Lung (tissue), 12 donors: ENCODE data around the gene RASGRF2. TPM values are rescaled to one million over a fixed set of nuclear protein-coding genes. Genes with fewer than 3 reads are reported as not detected.

ENCODE experiments used
- ATAC-seq: fragments of 200-7000 bp; cut with Tn5 transposase; one replicate; pipeline ENCODE4 v1.9.1; 2020; ENCODE audit warnings: moderate number of reproducible peaks; ENCODE audit not compliant: insufficient read depth, low FRiP score
- DNase-seq, 3 donors: peaks; one replicate each; pipeline ENCODE4 v3.0.0-alpha.2; 2013 to 2017
- H3K27ac ChIP-seq, 2 donors: one replicate each; pipeline ENCODE4 v1.5.1; 2013; ENCODE audit warnings: mild to moderate bottlenecking in 2 of 2, moderate library complexity in 2 of 2, control low read depth in 1 of 2, inconsistent platforms in 1 of 2, low read depth in 1 of 2, low read length in 1 of 2
- H3K27me3 ChIP-seq, 3 donors: one replicate each; pipeline ENCODE4 v1.5.1; 2013; ENCODE audit warnings: low read length in 2 of 3; ENCODE audit not compliant: control insufficient read depth in 3 of 3, insufficient read depth in 3 of 3
- H3K36me3 ChIP-seq, 4 donors: one replicate each; pipeline ENCODE4 v1.5.1; 2013; ENCODE audit warnings: low read length in 4 of 4, mild to moderate bottlenecking in 1 of 4, moderate library complexity in 1 of 4; ENCODE audit not compliant: control insufficient read depth in 4 of 4, insufficient read depth in 4 of 4
- H3K4me1 ChIP-seq, 5 donors: one replicate each; pipeline ENCODE4 v1.5.1; 2013; ENCODE audit warnings: low read length in 5 of 5, mild to moderate bottlenecking in 2 of 5, moderate library complexity in 1 of 5; ENCODE audit not compliant: control insufficient read depth in 5 of 5, insufficient read depth in 5 of 5
- H3K4me3 ChIP-seq: one replicate; pipeline ENCODE4 v1.5.1; 2013; ENCODE audit warnings: mild to moderate bottlenecking, control low read depth, moderate library complexity
- H3K9ac ChIP-seq, 2 donors: one replicate each; pipeline ENCODE4 v1.5.1; 2013; ENCODE audit warnings: low read length in 2 of 2, control low read depth in 1 of 2; ENCODE audit not compliant: insufficient read depth in 1 of 2
- H3K9me3 ChIP-seq, 4 donors: one replicate each; pipeline ENCODE4 v1.5.1; 2013; ENCODE audit warnings: low read length in 3 of 4, mild to moderate bottlenecking in 1 of 4, moderate library complexity in 1 of 4; ENCODE audit not compliant: control insufficient read depth in 4 of 4, insufficient read depth in 3 of 4
- CTCF ChIP-seq: IDR thresholded peaks from 2 replicates; pipeline ENCODE4 v1.5.1; 2012; ENCODE audit warnings: mild to moderate bottlenecking; ENCODE audit errors: control extremely low read depth, extremely low read depth
- WGBS, 2 donors: extraction: QIAGEN DNeasy Blood & Tissue Kit; methylation state at CpG; one replicate each; pipeline ENCODE4 v1.1.7; 2013; 5-methylcytosine and 5-hydroxymethylcytosine counted together
- polyA plus RNA-seq, 2 donors: library from polyadenylated mRNA; stranded (reverse); fragments of 200-250 nt; gene quantifications; one replicate each; pipeline ENCODE4 v1.2.1, GENCODE V29; 2013
- total RNA-seq, 2 donors: library from RNA; depleted of rRNA in 1 of 2; stranded (reverse); fragments of >200 nt in 1 of 2; gene quantifications; one replicate each; pipeline ENCODE4 v1.2.1, GENCODE V29; 2014 to 2021
- donor health status: control.
- donor health status: control.
- donor health status: Bipolar disorder and iron deficiency.
- donor health status: healthy.
- donor health status: DM: yes; HTN: yes; CAD: no.

The RASGRF2 gene
- total and polyA plus RNA-seq, 4 donors, result 1.0 to 12.0 (median 2.7) TPM

DNA sequence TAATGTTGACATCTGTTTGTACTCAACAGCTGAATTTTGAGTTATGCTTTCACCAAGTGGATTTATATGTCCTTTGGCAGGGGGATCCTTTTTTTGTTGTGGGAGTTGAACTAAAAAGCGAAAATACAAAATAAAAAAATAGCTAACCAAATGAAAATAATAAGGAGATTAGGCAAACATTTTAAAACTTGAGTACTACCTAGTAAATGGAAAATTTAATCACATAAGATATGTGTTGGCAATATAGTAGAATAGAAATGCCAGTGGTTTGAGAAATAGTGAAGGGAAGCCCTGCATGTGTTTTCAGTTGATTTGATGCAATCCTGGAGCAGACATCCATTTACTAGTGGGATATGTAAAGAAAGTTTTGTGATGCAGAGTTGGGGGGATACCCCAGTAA lies 98.0 kb downstream of the RASGRF2 start:
- no peak for ATAC-seq

DNA sequence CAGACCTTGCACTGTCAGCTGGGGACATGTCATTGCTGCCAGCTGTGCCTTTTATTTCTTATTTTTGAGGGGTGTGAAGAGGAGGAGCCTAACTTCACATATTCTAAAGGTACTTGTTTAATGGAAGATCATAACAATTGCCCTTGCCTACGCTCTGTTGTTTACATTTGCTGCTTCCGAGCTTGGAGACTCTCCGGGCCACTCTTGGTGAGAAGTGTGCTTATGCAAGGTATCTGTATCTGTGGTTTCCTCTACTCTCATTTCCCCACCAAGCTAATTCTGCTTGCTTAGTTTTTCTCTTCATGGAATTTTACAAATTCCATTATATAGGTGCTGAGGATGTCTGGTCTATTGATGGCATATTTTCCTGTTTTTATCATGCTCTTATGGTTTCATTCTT lies 105.3 kb downstream of the RASGRF2 start:
- no peak overlapping the region for H3K4me3 ChIP-seq
- ATAC-seq (no peak), DNase-seq (peak in 1 of 3 donors; percentile 9)
- peaks cover 0 to 3% (median under 1%) of the 10 kb centered on the region in 4 donors for H3K9me3 ChIP-seq
- no peaks in the 10 kb centered on the region for H3K27me3 ChIP-seq
- H3K4me1 ChIP-seq, result peaks cover 0 to 5% (median 0%) of the 10 kb centered on the region in 5 donors
- H3K36me3 ChIP-seq, result no peaks in the 10 kb centered on the region
- H3K27ac ChIP-seq, result peak overlapping the region in 1 of 2 donors; percentile 5
- whole genome bisulfite sequencing, 2 donors, result 22 to 47% methylated on average over 3 of the region's 3 CpGs
- H3K9ac ChIP-seq, result no peak overlapping the region
- no peak for TF ChIP-seq CTCF

More for the DNA sequence above, 98.0 kb downstream of the RASGRF2 start:
- Histone ChIP-seq H3K27ac (no peak overlapping the region), H3K9ac (no peak overlapping the region), H3K27me3 (no peaks in the 10 kb centered on the region), H3K4me1 (no peaks in the 10 kb centered on the region), H3K4me3 (no peak overlapping the region), H3K9me3 (peaks cover 0 to 4% (median 0%) of the 10 kb centered on the region in 4 donors), H3K36me3 (no peaks in the 10 kb centered on the region)
- no peak for DNase-seq
- TF ChIP-seq CTCF, result no peak
- 83 to 91% methylated on average over 1 of the region's 1 CpG for WGBS, 2 donors

GRCh38 chr5:81066102-81066501 lies 105.9 kb downstream of the RASGRF2 start:
- no peak overlapping the region for H3K4me3 ChIP-seq
- ATAC-seq (no peak), DNase-seq (no peak)
- no peak overlapping the region for H3K27ac ChIP-seq
- no peaks in the 10 kb centered on the region for H3K27me3 ChIP-seq
- TF ChIP-seq CTCF, result no peak
- peaks cover 0 to 3% (median under 1%) of the 10 kb centered on the region in 4 donors for H3K9me3 ChIP-seq
- H3K4me1 ChIP-seq, result peaks cover 0 to 11% (median 0%) of the 10 kb centered on the region in 5 donors
- no peaks in the 10 kb centered on the region for H3K36me3 ChIP-seq
- 95% methylated on average over 4 of the region's 4 CpGs for WGBS, 2 donors
- H3K9ac ChIP-seq, result no peak overlapping the region

- no peaks in the 10 kb centered on the region for H3K27me3 ChIP-seq
These were observed 107.2 kb downstream of the RASGRF2 start for GRCh38 chr5:81067406-81067805.

More at GRCh38 chr5:81067406-81067805, 107.2 kb downstream of the RASGRF2 start:
- Histone ChIP-seq H3K4me3 (no peak overlapping the region), H3K36me3 (no peaks in the 10 kb centered on the region), H3K9me3 (peaks cover 0 to 3% (median under 1%) of the 10 kb centered on the region in 4 donors), H3K27ac (no peak overlapping the region), H3K4me1 (peaks cover 0 to 13% (median 0%) of the 10 kb centered on the region in 5 donors), H3K9ac (no peak overlapping the region)
- DNase-seq (no peak), ATAC-seq (no peak)
- 86 to 93% methylated on average over 1 of the region's 1 CpG for WGBS, 2 donors
- no peak for TF ChIP-seq CTCF
